Measurements from ENCODE around the gene DDX42. TPM values are rescaled to one million over a fixed set of nuclear protein-coding genes. Genes with fewer than 3 reads are reported as not detected.

DDX42 gene
- total RNA-seq, 1 donor from 2014 or later, result 104 TPM

- Mint-ChIP-seq H3K9me3 (no peaks in the 10 kb centered on the region), H3K4me1 (peaks cover 22% of the 10 kb centered on the region), H3K36me3 (peaks cover 41% of the 10 kb centered on the region), H3K4me3 (peak overlapping the region; percentile 71), H3K27me3 (ENCODE audit: insufficient read depth, low read depth) (peaks cover 11% of the 10 kb centered on the region), H3K27ac (no peak overlapping the region)
- Histone ChIP-seq H3K9me3 (ENCODE audit: low read depth) (no peaks in the 10 kb centered on the region), H2AFZ (replicated peaks) (no peak overlapping the region), H3K79me2 (ENCODE audit: low read depth) (peaks cover 43% of the 10 kb centered on the region), H3K4me1 (peaks cover 11% of the 10 kb centered on the region), H3K27me3 (no peaks in the 10 kb centered on the region), H3K4me2 (peak overlapping the region; percentile 96), H4K20me1 (ENCODE audit: low read depth) (no peaks in the 10 kb centered on the region), H3K4me3 (peak overlapping the region; percentile 78), H3K36me3 (peaks cover 5% of the 10 kb centered on the region), H3K27ac (no peak overlapping the region), H3K9ac (no peak overlapping the region), H3F3A (ENCODE audit: low read depth) (peaks cover 11% of the 10 kb centered on the region)
- DNase-seq (ENCODE audit: low spot score), result no peak
- TF ChIP-seq EZH2 (IDR thresholded peaks at IDR 0.05) (no peak), CTCF (IDR thresholded peaks at IDR 0.05) (no peak), EZH2phosphoT487 (IDR thresholded peaks at IDR 0.05) (no peak)
Measured at GRCh38 chr17:63828936-63829335, 55.0 kb downstream of the DDX42 start.

GRCh38 chr17:63830278-63830677 lies 56.3 kb downstream of the DDX42 start:
- Histone ChIP-seq H4K20me1 (ENCODE audit: low read depth) (peaks cover 3% of the 10 kb centered on the region), H2AFZ (replicated peaks) (no peak overlapping the region), H3K9ac (no peak overlapping the region), H3K27me3 (no peaks in the 10 kb centered on the region), H3K9me3 (ENCODE audit: low read depth) (no peaks in the 10 kb centered on the region), H3K36me3 (peaks cover 5% of the 10 kb centered on the region), H3F3A (ENCODE audit: low read depth) (peaks cover 21% of the 10 kb centered on the region), H3K4me3 (no peak overlapping the region), H3K4me1 (peaks cover 11% of the 10 kb centered on the region), H3K4me2 (no peak overlapping the region), H3K27ac (no peak overlapping the region), H3K79me2 (ENCODE audit: low read depth) (peaks cover 38% of the 10 kb centered on the region)
- H3K36me3 Mint-ChIP-seq, result peaks cover 32% of the 10 kb centered on the region
- peaks cover 23% of the 10 kb centered on the region for H3K4me1 Mint-ChIP-seq
- no peak for DNase-seq (ENCODE audit: low spot score)
- no peak overlapping the region for H3K4me3 Mint-ChIP-seq
- no peaks in the 10 kb centered on the region for H3K9me3 Mint-ChIP-seq
- peaks cover 11% of the 10 kb centered on the region for H3K27me3 Mint-ChIP-seq (ENCODE audit: insufficient read depth, low read depth)
- TF ChIP-seq CTCF (IDR thresholded peaks at IDR 0.05), result no peak
- TF ChIP-seq EZH2 (IDR thresholded peaks at IDR 0.05), result no peak
- no peak for TF ChIP-seq EZH2phosphoT487 (IDR thresholded peaks at IDR 0.05)
- no peak overlapping the region for H3K27ac Mint-ChIP-seq

GRCh38 chr17:63830904-63831491 lies 57.0 kb downstream of the DDX42 start:
- DNase-seq (ENCODE audit: low spot score), result no peak
- Mint-ChIP-seq H3K9me3 (no peaks in the 10 kb centered on the region), H3K27me3 (ENCODE audit: insufficient read depth, low read depth) (peaks cover 11% of the 10 kb centered on the region), H3K4me3 (no peak overlapping the region), H3K36me3 (peaks cover 31% of the 10 kb centered on the region), H3K27ac (no peak overlapping the region), H3K4me1 (peaks cover 20% of the 10 kb centered on the region)
- H3K79me2 ChIP-seq (ENCODE audit: low read depth), result peaks cover 31% of the 10 kb centered on the region
- H3K4me1 ChIP-seq, result peaks cover 7% of the 10 kb centered on the region
- H4K20me1 ChIP-seq (ENCODE audit: low read depth), result peaks cover 3% of the 10 kb centered on the region
- no peak overlapping the region for H3K9ac ChIP-seq
- no peaks in the 10 kb centered on the region for H3K9me3 ChIP-seq (ENCODE audit: low read depth)
- H3K27ac ChIP-seq, result no peak overlapping the region
- no peak overlapping the region for H2AFZ ChIP-seq (replicated peaks)
- H3K4me3 ChIP-seq, result no peak overlapping the region
- peaks cover 5% of the 10 kb centered on the region for H3K36me3 ChIP-seq
- H3F3A ChIP-seq (ENCODE audit: low read depth), result peaks cover 22% of the 10 kb centered on the region
- no peak overlapping the region for H3K4me2 ChIP-seq
- no peaks in the 10 kb centered on the region for H3K27me3 ChIP-seq
- TF ChIP-seq EZH2 (IDR thresholded peaks at IDR 0.05) (no peak), EZH2phosphoT487 (IDR thresholded peaks at IDR 0.05) (no peak), CTCF (IDR thresholded peaks at IDR 0.05) (no peak)
